ENCODE results near the gene MMGT1.
"Not testable (repeated sequence)": the region's sequence is repeated elsewhere in the genome, so short reads cannot be mapped to it uniquely, and the experiment has no call there.

MMGT1 gene

DNA sequence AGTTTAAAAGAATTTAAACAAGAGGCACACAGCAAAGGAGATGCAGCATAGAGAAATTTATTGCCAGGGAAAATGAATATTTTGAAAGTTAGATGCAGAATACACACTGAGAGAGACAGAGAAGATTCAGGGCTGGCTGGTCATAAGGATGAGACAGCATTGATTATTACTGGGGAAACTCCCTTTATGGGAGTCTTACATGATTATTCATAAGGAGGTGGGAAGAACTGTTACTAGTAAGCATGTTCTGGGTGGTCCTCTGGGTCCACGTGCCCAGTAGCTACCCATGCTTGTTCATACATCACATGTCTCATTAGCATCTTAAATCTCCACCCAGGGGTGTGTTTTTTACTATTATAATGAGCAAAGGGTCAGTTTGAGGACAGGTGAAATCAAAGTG, 53.3 kb downstream of the MMGT1 start:
- DNase-seq, result not testable (repeated sequence)

DNA sequence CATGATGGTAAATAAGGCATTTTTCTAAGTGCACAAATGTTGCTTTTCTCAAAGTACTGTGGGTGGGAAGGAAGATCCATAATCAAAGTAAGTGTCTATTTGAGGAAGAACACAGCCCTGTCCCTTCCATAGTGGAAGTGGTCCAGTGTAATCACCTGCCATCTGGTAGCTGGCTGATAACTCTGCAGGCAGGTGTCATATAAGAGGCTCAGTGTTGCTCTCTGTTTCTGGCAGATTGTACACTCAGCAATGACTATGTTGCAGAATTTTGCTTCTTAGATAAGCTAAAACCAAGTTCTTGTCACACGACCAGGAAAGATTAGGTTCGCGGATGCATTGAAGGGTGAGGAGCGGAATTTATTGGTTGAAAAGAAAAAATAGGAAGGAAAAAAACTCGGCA, 59.4 kb downstream of the MMGT1 start:
- no peak for DNase-seq

Measured in stimulated activated CD4-positive, alpha-beta T cell treated with anti-CD3 and anti-CD28 coated beads, Interleukin-12 subunit alpha, Interleukin-12 subunit beta, amount 100 ng/mL, for 4 hours (primary cell).